GM18498 (cell line): ENCODE measurements around the gene RBM17.
A peak's percentile ranks its signal among the peaks of the same experiment; 100 is the strongest.
"Not testable (repeated sequence)": the region's sequence is repeated elsewhere in the genome, so short reads cannot be mapped to it uniquely, and the experiment has no call there.

Source experiments
- ATAC-seq: cut with Tn5 transposase; IDR thresholded peaks from one replicate; pipeline ENCODE4 v1.9.1; 2021; ENCODE audit warnings: mild to moderate bottlenecking, moderate library complexity; ENCODE audit not compliant: unreplicated experiment

Gene RBM17

DNA sequence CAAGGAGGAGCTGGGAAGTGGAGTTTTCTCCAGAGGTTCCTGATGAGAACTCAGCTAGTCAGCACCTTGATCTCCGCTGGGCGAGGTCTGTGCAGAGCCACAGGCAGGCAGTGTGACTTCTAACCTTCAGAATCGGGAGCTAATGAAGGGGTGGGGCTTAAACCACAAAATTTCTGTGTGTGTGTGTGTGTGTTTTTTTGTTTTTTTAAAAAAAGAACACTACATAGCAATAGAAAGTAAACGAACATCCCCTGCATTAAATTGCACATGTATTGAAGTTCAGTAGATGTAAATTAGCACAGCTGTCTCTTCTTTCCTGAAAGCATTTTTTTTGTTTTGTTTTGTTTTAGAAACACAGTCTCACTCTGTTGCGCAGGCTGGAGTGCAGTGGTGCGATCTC lies 46.2 kb downstream of the RBM17 start:
- peak; percentile 55 for ATAC-seq

DNA sequence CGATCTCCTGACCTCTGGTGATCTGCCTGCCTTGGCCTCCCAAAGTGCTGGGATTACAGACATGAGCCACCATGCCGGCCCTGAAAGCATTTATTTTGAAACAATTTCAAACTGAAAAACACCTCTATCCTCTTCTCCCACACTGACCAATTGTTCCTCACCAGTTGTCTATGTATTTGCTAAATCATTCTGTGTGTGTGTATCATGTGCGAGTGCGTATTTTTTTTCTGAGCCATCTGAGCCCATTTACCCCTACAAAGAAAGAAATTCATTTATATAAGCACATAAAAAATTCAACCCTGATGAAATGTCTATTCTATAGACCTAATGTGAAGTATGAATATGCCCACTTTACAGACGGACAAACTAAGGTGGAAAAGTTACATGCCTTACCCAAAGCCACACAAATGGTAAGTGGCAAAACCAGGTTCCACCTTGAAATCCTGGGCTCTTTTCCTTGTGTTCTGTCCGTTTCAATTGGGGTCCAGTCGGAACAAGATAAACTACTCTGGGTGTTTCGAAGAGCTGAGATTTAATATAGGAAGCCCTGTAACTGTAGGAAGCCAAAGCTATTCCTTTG lies 46.8 kb downstream of the RBM17 start:
- ATAC-seq: no peak

DNA sequence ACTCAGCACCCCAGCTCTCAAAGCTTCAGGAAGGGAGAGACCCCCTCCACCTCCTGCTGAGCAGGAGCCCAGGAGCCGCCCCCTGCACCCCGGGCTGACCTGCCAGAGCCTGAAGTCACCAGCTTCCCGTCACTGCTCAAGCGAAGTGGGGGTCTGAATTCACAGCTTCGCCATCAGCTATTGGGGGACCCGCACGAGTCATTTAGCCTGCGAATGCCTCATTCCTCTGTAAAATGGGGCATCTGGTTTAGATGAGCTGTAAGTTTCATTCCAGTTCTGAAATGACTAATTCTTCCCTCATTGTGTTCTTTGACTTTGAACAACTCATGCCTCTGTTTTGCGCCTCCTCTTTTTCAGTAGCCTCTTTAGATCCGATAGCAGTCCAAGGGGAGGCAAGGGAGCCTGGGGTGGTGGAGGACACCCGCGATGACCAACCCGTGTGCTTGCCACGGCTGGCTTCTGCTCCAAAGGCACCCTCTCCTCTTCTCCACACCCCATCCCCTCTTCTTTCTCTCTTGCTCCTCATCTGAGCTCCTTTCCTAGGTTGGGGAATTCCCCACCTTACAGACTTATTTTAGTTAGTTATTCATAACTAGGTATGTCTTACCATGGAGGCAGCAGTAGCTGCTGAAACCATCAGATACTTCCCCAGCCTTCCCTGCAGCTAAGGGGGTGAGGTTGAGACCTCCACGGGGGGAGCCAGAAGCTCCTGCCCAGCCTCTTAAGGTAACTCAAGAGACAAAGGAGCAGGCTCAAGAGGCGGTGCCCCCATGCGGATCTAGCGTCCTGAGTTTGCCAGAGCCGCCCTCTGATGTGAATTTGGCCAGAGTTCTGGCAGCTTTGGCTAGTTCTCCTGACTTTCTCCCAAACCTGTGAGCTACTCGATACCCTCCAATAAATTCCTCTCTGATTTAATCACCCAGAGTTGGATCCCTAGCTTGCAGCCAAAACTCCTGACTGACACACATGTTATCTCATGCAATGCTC lies 47.7 kb downstream of the RBM17 start:
- ATAC-seq: peak; percentile 40

DNA sequence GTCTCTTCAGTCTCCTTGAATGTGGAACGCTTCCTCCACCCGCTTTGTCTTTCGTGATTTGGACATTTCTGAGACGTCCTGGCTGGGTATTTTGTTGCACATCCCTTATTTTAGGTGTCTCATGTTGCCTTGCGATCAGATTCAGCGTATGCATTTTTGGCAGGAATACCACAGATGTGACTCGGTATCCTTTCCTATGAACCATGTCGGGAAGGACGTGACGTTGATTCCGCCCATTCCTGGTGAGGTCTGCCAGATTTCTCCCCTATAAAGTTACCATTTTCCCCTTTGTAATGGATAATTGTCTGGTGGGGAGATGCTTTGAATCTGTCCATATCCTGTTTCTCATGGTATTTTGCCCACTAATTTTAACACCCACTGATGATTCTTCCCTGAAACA lies 49.6 kb downstream of the RBM17 start:
- no peak for ATAC-seq

DNA sequence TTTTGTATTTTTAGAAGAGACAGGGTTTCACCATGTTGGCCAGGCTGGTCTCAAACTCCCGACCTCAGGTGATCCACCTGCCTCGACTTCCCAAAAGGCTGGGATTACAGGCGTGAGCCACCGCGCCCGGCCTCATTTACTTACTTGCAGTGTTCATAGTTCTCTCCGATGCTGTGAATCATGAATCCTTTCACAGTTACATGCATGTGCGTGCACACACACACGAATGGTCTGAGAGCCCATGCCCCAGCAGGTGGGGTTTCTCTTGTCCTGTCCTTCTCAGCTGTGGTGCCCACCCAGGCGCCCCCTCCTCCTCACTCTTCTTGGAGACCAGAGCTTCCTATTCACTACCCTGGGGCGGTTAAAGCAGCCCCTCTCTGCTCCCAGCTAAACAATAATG lies 50.6 kb downstream of the RBM17 start:
- ATAC-seq: no peak

DNA sequence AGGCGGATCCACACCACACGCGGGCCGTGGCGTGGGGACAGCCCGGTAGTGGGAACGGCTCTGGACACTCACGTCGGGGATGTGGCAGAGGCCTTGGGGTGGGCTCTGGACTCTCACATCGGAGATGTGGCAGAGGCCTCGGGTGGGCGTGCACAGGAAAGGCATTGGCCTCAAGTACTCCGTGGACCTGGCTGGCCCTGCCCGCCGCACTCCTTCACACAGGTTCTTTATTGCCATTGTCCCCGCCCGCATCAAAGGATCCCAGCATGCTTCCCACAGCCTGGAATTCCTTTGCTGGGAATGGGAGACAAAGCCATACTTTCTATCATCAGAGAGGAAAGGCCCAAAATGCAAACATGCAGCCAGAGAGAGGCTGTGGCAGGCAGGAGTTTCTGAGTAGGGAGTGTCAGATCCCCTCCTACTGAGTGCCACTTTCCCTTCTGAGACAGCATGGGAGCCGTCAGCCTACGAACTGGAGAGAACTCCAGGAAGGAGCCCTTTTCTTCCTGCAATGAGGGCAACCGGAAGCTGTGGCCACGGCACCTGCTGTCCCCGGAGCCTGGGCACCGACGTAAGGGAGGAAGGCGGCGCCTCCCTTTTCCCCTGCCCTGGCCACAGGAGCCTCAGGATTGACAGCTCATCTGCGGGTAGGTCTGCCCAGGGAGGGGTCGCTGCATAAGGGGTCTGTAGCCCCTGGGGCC lies 51.5 kb downstream of the RBM17 start:
- no peak for ATAC-seq

DNA sequence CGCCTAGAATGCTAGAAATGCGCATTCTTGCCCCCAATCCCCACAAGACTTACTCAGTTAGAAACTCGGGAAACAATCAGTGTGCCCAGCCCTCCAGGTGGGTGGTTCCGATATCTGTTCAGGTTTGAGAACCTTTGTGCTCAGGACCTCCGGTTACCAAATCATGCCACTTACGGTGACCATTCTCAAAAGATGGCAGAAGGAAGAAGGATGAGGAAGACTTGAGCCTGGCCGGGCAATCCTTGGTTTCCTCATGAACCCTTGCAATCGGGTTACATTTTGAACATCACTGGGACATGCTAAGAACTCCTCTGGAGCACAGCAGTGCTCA lies 52.1 kb downstream of the RBM17 start:
- no peak for ATAC-seq

DNA sequence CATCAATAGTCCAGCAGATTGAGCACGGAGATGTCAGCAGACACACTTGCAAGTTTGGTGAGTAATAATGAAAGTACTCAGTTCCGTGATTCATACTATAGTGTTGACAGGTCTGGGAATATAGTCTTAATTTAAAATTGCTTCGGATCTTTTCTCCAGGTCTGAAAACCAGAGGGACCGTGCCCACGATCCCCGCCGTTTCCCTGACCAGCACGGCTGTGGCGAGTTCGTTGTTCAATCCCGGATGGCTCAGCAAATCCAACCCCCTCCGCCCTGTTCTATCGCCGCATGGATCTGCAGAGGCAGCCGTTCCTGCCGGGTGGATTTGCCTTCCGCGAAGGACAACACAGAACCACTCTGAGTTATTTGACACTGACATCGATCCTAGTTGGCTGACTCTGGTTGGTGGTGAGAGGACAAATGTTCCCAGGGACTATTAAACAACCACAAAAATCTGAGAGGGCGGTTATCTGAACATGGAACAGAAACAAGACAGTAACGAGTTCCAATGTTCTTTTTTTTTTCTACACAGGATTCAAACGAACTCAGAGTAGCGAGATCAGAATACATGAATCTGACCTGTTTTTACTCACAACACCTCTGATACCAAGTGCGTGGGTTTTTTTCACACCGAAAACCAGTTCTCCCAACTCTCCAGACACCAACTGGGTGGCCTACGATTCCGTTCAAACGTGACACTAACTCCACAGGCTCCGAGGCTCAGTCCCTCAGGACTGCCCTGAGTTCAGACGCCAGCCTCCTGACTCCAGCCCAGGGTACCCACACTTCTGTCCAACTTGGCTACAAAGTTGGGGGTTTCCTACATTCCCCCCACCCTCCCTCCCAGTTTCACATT lies 52.7 kb downstream of the RBM17 start:
- ATAC-seq: peak; percentile 54

DNA sequence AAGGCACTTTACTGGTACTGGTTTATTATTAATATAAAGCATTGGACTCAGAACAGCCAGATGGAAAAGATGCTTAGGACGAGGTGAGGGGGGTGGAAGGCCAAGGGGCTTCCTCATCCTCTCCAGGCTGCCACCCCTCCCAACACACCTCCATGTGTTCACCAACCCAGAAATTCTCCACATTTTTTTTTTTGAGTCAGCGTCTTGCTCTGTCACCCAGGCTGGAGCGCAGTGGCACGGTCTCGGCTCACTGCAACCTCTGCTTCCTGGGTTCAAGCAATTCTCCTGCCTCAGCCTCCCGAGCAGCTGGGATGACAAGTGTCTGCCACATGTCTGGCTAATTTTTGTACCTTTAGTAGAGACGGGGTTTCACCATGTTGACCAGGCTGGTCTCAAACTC lies 53.4 kb downstream of the RBM17 start:
- not testable (repeated sequence) for ATAC-seq

DNA sequence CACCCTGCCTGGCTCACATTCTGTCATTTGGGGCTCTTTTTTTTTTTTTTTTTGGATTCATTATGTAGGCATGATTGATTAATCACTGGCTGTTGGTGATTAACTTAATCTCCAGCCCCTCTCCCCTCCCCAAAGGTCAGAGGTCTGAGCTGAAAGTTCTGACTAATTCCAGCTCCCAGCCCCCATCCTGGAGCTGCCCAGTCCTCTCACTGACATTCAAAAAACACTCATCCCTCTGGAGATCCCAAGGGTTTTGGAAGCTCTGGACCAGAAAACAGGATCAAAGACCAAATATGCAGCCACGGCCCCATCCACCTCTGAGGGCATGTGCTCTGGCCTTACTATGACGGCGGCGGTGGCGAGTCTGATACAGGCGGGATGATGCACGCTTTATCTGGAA lies 53.8 kb downstream of the RBM17 start:
- ATAC-seq: no peak

DNA sequence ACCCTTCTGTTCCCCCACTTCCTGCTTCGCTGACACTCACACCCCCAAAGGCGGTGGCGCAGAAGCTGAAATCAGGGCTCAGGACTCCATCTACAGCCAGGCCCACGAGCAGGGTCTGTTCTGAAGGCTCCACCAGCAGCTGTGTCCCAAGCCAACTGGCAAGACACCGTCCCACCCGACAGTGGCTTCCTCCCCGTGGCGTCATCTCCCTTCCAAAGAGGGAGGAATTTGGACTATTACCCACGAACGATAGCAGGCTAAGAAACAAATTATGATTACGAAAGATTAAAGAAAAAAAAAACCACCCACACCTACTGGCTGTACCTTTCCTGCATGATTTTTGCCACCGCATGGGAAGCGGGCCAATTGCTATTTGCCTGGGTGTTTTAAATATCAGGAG lies 54.3 kb downstream of the RBM17 start:
- ATAC-seq: no peak

DNA sequence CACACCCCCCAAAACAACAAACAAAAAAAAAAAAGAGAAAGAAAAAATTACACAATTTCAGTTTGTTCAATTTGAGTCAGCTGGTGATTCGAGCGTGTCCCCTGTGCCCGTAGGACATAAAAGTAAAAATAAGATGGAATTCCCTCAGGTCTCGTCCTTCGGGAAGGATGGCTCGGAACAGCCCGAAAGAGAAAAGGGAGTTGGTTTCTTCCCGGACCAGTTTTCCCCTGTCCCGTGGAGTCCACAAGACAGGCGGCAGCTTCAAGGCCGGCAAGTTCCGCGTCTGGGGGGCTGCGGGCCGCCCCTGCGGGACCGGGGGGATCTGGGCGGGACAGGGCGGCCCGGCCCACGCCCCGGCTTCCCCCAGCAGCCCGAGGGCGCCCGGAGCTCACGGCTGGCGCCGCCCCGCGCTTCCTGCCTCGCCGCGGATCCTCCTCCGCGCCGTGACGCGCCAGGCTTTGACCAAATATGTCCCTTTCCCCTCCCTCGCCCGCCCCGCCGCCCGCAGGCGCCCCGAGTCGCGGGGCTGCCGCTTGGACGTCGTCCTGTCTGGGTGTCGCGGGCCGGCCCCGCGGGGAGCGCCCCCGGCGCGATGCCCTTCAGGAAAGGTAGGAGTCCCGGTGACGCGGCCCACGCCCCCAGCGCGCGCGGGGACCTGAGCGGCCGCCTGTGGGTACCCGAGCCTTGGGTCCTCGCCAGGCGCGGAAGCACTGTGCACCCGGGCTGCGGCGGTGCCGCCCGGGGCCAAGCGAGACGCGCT lies 55.8 kb downstream of the RBM17 start:
- ATAC-seq: peak; percentile 87

DNA sequence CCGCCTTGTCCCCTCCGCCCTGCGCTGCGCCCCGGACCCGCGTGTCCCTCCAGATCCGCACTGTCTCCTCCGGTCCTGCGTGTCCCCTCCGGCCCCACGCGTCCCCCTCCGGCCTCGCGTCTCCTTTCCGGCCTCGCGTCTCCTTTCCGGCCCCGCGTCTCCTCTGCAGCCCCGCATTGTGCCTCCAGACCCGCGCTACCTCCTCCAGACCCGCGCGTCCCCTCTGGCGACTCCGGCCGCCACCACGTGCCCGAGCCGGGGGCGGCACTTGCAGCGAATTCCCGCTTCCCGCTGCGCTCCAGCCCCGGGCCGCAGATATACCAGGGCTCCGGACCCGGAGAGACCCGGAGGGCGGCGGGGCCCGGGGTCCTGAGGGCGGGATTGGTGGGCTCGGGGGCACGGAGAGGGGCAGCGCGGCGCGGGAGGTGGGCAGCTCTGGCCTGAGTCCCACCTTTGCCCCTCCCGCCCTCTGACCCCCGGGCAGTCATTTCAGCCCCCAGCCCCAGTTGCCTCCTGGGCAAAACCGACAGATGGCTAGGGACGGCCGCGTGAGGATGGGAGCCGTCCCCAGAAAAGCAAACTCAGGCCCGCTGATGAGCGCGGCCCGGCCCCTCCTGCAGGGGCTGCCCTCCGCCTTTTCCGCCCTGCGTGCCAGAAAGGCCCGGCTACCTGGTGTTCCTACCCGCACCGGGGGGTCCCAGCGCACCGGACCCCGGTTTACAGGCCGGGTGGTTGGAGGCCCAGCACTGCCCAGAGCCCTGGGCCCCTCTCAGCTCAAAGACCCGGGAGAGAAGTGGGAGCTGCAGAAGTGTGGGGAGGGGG lies 56.5 kb downstream of the RBM17 start:
- ATAC-seq: peak; percentile 0

DNA sequence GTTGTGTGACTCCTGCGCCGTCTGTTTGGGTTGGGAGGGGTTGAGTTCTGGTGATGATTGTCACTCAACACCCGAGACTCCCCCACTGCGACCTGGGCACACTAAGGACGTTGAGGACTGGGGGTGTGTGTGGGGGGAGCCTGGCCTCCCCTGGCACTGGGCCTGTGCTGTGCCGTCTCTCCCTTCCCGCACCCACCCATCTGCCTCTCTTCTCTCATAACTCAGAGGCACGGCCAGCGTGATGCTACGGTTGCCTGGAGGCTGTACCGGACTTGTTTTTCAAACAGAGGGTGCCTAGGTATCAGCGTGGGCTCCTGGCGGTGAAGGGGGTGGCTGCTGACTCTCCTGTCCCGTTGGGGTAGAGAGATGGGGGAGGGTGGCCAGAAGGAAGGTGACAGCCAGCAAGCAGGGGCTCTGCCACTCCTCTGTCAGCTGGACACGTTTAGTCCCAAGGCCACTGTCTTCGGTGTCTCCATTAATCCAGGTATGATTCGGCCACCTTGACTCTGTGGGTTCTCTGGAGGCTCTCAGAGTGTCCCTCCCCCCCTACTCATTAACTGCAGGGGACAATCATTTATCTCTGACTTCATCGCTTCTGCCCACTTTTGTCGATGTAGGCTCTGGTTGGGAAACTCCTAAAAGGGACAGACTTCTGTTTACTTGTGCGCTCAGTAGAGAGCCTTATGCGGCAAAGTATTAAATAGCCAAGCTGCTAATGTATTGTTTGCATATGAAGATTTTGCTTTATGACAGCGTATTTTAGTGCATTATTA lies 57.4 kb downstream of the RBM17 start:
- no peak for ATAC-seq

DNA sequence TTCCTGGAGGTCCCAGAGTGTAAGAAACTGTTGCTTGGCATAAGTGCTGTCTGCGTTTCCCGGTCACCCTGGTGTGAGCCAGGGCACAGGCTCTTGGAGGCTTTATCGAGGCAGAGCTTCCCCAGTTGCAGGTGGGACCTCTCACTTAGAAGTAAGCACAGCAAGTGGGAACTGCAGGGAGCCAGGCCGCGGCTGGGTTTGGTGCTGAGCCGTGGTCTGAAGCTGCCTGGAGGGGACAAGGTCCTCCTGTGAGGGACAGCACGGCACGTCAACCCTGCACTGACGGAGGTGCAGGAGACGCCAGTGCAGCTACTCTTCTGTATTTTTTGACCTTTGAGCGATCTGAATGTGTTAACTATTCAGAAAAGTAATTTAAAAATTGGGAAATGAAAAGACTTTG lies 58.1 kb downstream of the RBM17 start:
- no peak for ATAC-seq

DNA sequence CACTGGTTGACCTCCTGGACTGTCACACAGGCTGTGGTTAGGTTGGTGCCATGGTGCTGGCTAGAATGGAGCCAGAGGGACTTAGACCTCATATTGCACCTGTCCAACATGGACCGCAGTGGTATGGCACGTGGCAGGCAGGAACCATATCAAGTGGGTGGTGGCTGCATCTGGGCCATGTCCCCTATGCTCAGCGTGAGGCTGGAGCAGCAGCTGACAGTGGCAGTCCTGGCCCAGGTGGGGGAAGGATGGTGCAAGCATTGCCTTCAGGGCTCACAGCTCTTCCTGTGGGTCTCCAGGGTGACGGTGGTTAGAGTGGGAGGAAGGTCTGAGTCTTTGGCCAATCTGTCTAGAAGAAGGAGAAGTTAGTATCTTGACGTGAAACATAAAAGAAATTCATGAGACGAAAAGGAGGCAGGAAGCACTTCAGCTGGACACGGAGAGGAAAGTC lies 59.4 kb downstream of the RBM17 start:
- ATAC-seq: no peak

DNA sequence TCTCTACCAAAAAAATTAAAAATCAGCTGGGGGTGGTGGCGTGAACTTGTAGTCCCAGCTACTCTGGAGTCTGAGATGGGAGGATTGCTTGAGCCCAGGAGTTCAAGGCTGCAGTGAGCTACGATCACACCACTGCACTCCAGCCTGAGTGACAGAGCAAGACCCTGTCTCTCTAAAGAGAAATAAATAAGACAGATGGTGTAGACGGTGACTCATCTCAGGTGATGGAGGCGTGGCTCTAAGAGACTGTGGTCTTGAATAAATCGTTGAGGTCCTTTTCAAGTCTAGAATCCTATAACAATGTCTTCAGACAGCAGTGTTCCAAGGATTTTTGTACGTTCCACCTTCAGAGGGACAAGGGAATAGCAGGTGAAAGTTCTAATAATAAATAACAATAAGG lies 60.1 kb downstream of the RBM17 start:
- ATAC-seq: no peak
